GM23338 (cell line): Measurements from ENCODE around the gene MYH10.

Experiments used
- CTCF ChIP-seq, 2 experiments: fragments of 200-600 bp in 1 of 2; sonication (generic) in 1 of 2; conservative IDR thresholded peaks; 2 replicates each; pipeline versions ENCODE4 v1.5.1 to v1.6.1; 2016 to 2017; ENCODE audit warnings: antibody characterized with exemption in 2 of 2, low read depth in 2 of 2, mild to moderate bottlenecking in 2 of 2, moderate library complexity in 1 of 2
- EZH2 ChIP-seq: fragments of 200-600 bp; sonication (generic); IDR thresholded peaks from one replicate; pipeline ENCODE4 v1.8.0; 2017; ENCODE audit warnings: antibody characterized with exemption, mild to moderate bottlenecking, low read depth; ENCODE audit not compliant: unreplicated experiment
- EZH2phosphoT487 ChIP-seq: fragments of 200-600 bp; sonication (generic); IDR thresholded peaks from one replicate; pipeline ENCODE4 v1.8.1; 2018; ENCODE audit warnings: antibody characterized with exemption; ENCODE audit not compliant: unreplicated experiment
- JUNB ChIP-seq: IDR thresholded peaks from one replicate; pipeline ENCODE4 v1.6.1; 2016; ENCODE audit warnings: antibody characterized with exemption; ENCODE audit not compliant: unreplicated experiment
- NANOG ChIP-seq: IDR thresholded peaks from 2 replicates; pipeline ENCODE4 v1.6.1; 2016; ENCODE audit warnings: antibody characterized with exemption, borderline replicate concordance
- POLR2AphosphoS5 ChIP-seq: IDR thresholded peaks from 2 replicates; pipeline ENCODE4 v1.6.1; 2016; ENCODE audit warnings: antibody characterized with exemption, low read depth
- REST ChIP-seq: IDR thresholded peaks from one replicate; pipeline ENCODE4 v1.6.1; 2018; ENCODE audit warnings: antibody characterized with exemption; ENCODE audit not compliant: unreplicated experiment
- STAT1 ChIP-seq: IDR thresholded peaks from one replicate; pipeline ENCODE4 v1.6.1; 2016; ENCODE audit warnings: antibody characterized with exemption; ENCODE audit not compliant: unreplicated experiment
- ZNF331 ChIP-seq: fragments of 250-450 bp; sonication (Bioruptor Pico); IDR thresholded peaks from 2 replicates; pipeline ENCODE4 v1.5.0; 2020; ENCODE audit warnings: low read depth, mild to moderate bottlenecking, moderate library complexity

GRCh38 chr17:8580952-8581658, 49.4 kb downstream of the MYH10 start:
- TF ChIP-seq CTCF (conservative IDR thresholded peaks at IDR 0.05; ENCODE audit: low read depth in 2 of 2) = no peak
- TF ChIP-seq POLR2AphosphoS5 = no peak
- TF ChIP-seq REST = no peak
- TF ChIP-seq EZH2 = no peak
- TF ChIP-seq JUNB = no peak
- no peak for TF ChIP-seq EZH2phosphoT487
- no peak for TF ChIP-seq STAT1
- no peak for TF ChIP-seq ZNF331 (CRISPR knock-in tag)
- TF ChIP-seq NANOG = no peak
